GM23248 (cell line): Measurements from ENCODE around the gene RBM45.

Source experiments
- EZH2 ChIP-seq: fragments of 200-600 bp; sonication (generic); IDR thresholded peaks from 2 replicates; pipeline ENCODE4 v1.6.1; 2018; ENCODE audit warnings: antibody characterized with exemption, mild to moderate bottlenecking; ENCODE audit not compliant: insufficient read depth, poor library complexity, severe bottlenecking
- EZH2phosphoT487 ChIP-seq: fragments of 200-600 bp; sonication (generic); IDR thresholded peaks from 2 replicates; pipeline ENCODE4 v1.6.1; 2018; ENCODE audit warnings: antibody characterized with exemption, moderate library complexity, mild to moderate bottlenecking, low read depth; ENCODE audit not compliant: insufficient read depth

DNA sequence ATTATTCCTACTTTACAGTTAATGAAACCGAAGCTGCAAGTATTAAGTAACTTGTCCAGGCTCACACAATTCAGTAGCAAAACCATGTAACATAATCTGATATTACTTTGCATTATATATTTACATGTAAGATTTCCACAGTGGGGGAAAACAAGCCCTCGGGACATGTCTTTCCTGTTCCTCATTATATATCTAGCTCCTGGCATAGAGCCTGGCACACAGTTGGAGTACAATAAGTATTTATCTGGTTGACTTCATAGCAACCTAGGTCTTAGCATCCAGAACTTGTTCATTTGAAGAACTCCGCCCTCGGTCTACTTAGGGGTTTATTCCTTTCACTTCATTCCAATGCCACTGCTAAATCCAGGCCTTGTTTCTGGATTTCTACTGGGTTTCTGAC, 1.6 kb upstream of the RBM45 start:
- TF ChIP-seq EZH2: no peak
- no peak for TF ChIP-seq EZH2phosphoT487
